GM21723 (cell line): ENCODE results near the gene CYTH4.
A peak's percentile ranks its signal among the peaks of the same experiment; 100 is the strongest.
"Not testable (repeated sequence)": the region's sequence is repeated elsewhere in the genome, so short reads cannot be mapped to it uniquely, and the experiment has no call there.

Experiments
- ATAC-seq: cut with Tn5 transposase; IDR thresholded peaks from one replicate; pipeline ENCODE4 v1.9.1; 2021; ENCODE audit warnings: mild to moderate bottlenecking, moderate library complexity; ENCODE audit not compliant: unreplicated experiment

CYTH4 gene

DNA sequence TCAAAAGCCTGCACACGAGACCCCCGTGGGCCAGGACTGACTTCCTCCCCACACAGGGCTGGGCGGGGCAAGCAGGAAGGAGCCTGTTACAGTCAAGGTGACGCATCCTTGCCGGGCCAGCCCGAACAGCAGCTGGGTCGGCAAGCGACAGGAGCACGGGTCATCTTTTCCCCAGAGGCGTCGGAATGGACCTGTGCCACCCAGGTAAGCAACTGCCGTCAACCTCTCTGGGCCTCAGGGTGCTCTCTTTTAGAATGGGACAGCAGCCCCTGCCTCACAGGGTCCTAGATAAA, at the start of gene CYTH4:
Gene CYTH4, plus strand, starts transcription at position 124 of the 293 bp plus-strand sequence. Its CDS starts 62 bp downstream, at position 186.
- no peak for ATAC-seq

- ATAC-seq: not testable (repeated sequence)
Measured at GRCh38 chr22:37233371-37233750, 48.9 kb upstream of the CYTH4 start.

DNA sequence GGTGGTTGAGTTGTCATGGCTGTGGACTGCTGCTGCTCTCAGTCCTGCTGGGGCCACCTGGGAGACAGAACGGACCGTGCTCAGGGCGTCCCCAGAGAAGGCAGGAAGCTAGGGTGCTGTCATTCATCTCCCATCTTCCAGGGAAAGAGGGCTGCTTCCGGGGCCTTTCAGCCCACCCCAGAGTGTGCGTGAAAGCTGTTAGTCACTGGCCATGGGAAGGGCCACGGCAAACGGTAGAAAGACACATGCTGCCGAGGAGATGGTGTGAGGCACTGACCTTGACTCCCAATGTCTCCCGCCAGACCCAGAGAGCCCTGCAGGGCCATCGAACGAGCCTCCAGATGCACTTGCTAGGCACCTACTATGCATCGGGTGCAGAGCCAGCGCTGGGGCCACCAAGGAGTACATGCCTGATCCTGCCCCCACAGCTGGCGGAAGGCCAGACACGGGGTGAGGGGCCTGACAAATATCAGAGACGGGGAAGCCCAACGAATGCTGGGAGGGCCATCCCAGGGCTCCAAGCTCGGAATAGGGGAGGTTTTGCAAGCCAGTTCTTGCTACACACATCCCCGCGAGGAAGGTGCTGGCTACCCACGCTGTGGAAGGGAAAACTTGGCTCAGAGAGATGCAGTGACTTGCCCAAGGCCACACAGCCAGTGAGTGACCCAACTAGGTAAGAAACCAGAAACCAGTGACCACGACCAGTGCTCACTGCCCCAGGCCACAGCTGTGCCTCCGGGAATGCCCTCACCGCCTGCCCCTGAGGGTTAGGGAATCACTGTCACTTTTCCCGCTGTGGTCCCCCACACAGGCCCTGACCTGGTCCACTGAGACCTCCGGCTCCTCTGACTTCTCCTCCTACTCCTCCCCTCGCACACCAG, 48.3 kb upstream of the CYTH4 start:
- ATAC-seq: no peak

- no peak for ATAC-seq
Measured at GRCh38 chr22:37234736-37235711, 47.3 kb upstream of the CYTH4 start.

- no peak for ATAC-seq
Measured at GRCh38 chr22:37235897-37236607, 46.3 kb upstream of the CYTH4 start.

DNA sequence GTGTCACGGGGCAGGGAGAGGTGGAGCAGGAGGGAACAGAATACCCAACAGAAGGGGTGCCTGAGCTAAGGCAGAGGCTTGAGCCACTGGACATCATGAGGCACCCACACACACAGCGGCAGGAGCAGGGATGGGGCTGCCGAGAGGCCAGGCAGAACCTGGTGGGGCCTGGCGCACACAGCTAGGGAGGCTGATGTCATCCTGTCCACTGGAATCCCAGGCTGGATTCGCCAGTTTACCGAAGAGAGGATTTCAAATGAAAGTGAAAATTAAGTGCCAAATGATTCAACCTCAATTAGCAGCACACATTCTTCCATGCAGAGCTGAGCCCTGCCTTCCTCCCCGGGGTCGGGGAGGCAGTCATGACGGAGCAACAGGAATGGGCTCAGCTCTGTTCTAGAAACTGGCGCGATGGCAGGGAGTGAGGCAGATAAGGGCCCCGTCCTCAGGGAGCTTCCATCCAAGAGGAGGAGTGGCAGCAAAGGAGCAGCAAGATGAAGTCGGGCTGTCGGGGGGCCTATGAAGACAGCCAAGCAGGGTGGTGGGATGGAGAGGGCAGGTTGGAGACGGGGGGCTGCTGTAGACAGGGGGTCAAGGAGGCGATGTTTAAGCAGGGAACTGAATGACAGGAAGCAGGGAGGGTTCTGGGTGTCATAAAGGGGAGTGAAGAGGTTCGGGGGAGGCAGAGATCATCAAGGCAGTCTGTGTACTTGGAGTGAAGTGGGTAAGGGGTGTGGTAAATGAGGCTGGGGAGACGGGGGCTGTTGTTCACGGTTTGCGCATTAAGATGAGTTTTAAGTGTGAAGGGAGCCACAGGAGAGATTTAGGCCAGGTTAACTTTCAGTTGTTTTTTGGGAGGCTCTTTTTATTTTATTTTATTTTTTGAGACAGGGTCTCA, 44.7 kb upstream of the CYTH4 start:
- no peak for ATAC-seq

GRCh38 chr22:37239336-37240239, 42.7 kb upstream of the CYTH4 start:
- ATAC-seq: no peak

DNA sequence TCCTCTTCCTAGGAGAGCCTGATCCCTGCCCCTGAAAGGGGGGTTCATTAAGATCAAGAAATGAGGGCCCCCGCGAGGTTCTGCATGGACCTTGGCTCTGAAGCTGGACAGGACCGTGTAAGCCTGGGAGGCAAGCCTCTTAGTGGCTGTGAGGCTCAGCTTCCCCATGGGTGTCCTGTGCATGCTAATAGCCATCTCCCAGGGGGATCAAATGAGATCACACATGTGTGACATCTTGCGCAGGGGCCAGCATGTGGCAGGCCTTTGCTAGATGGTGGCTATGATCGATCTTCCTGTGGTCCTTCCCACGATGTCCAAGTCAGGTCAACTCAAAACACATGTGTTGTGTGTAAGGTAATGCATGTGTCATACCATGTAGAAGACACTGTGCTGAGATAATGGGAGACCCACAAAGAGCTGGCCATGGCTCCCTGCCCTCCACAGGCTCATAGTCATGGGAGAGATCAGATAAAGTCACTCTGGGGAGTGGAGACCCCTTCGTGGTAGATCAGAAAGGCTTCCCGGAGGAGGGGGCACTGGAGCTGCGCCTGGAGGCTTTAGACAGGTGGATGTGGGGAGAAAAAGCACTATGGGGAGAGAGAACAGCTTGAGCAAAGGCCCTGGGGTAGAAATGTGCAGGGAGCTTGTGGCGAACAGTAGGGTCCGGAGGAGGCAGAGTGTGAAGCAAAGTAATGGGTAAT, 41.9 kb upstream of the CYTH4 start:
- no peak for ATAC-seq

GRCh38 chr22:37240941-37241320, 41.4 kb upstream of the CYTH4 start:
- no peak for ATAC-seq

GRCh38 chr22:37241351-37242142, 40.8 kb upstream of the CYTH4 start:
- no peak for ATAC-seq

- peak; percentile 63 for ATAC-seq
Measured at GRCh38 chr22:37242395-37242918, 39.9 kb upstream of the CYTH4 start.

GRCh38 chr22:37243402-37244113, 38.8 kb upstream of the CYTH4 start:
- ATAC-seq: no peak

- peak; percentile 45 for ATAC-seq
Measured at GRCh38 chr22:37244114-37244921, 38.0 kb upstream of the CYTH4 start, which contains the start of gene RAC2. Gene RAC2, minus strand, starts transcription at chr22:37244269. Its CDS starts 121 bp downstream, at chr22:37244148.

DNA sequence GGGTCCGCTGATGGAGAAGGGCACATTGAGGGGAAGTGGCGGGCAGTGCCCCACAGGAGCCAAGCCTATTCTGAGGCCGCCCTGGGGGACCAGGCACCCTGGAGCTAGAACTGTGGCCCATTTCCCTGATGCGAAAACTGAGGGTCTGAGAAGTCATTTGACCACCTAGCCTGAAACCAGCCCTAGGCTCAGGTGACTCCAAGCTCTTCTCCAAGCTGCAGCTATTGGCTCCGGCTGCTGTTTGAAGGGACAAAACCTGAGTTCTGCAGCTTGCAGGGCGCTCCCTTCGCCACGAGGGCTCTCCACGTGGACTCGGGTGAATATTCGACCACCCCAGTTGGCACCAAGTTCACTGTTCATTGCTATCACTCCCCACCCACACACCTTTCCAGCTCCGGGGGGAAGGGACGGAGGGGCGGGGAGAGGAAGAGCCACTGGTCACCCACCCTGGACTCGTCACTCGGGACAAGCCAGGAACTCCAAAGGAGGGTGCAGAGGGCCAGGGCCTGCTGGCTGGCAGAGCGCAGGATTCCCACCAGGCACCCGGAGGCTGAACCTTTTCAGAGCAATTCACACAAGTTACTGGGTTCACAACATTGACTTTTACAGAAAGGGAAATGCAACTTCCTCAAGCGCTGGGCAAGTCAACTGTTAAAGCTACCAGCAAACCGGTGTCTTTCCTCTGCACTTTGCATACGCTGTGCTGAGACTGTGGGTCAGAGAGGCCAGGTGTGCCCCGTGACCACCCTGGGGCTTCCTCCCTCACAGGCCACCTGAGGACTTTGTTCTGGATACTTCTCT, 37.2 kb upstream of the CYTH4 start:
- ATAC-seq: no peak

GRCh38 chr22:37245740-37246139, 36.6 kb upstream of the CYTH4 start:
- no peak for ATAC-seq
